Lung (tissue), 12 donors: Measurements from ENCODE around the gene RXYLT1. TPM values are rescaled to one million over a fixed set of nuclear protein-coding genes. Genes with fewer than 3 reads are reported as not detected.

Experiments
- ATAC-seq: fragments of 200-7000 bp; cut with Tn5 transposase; one replicate; pipeline ENCODE4 v1.9.1; 2020; ENCODE audit warnings: moderate number of reproducible peaks; ENCODE audit not compliant: insufficient read depth, low FRiP score
- DNase-seq, 3 donors: peaks; one replicate each; pipeline ENCODE4 v3.0.0-alpha.2; 2013 to 2017
- H3K27ac ChIP-seq, 2 donors: one replicate each; pipeline ENCODE4 v1.5.1; 2013; ENCODE audit warnings: mild to moderate bottlenecking in 2 of 2, moderate library complexity in 2 of 2, control low read depth in 1 of 2, inconsistent platforms in 1 of 2, low read depth in 1 of 2, low read length in 1 of 2
- H3K27me3 ChIP-seq, 3 donors: one replicate each; pipeline ENCODE4 v1.5.1; 2013; ENCODE audit warnings: low read length in 2 of 3; ENCODE audit not compliant: control insufficient read depth in 3 of 3, insufficient read depth in 3 of 3
- H3K36me3 ChIP-seq, 4 donors: one replicate each; pipeline ENCODE4 v1.5.1; 2013; ENCODE audit warnings: low read length in 4 of 4, mild to moderate bottlenecking in 1 of 4, moderate library complexity in 1 of 4; ENCODE audit not compliant: control insufficient read depth in 4 of 4, insufficient read depth in 4 of 4
- H3K4me1 ChIP-seq, 5 donors: one replicate each; pipeline ENCODE4 v1.5.1; 2013; ENCODE audit warnings: low read length in 5 of 5, mild to moderate bottlenecking in 2 of 5, moderate library complexity in 1 of 5; ENCODE audit not compliant: control insufficient read depth in 5 of 5, insufficient read depth in 5 of 5
- H3K4me3 ChIP-seq: one replicate; pipeline ENCODE4 v1.5.1; 2013; ENCODE audit warnings: mild to moderate bottlenecking, control low read depth, moderate library complexity
- H3K9ac ChIP-seq, 2 donors: one replicate each; pipeline ENCODE4 v1.5.1; 2013; ENCODE audit warnings: low read length in 2 of 2, control low read depth in 1 of 2; ENCODE audit not compliant: insufficient read depth in 1 of 2
- H3K9me3 ChIP-seq, 4 donors: one replicate each; pipeline ENCODE4 v1.5.1; 2013; ENCODE audit warnings: low read length in 3 of 4, mild to moderate bottlenecking in 1 of 4, moderate library complexity in 1 of 4; ENCODE audit not compliant: control insufficient read depth in 4 of 4, insufficient read depth in 3 of 4
- CTCF ChIP-seq: IDR thresholded peaks from 2 replicates; pipeline ENCODE4 v1.5.1; 2012; ENCODE audit warnings: mild to moderate bottlenecking; ENCODE audit errors: control extremely low read depth, extremely low read depth
- WGBS, 2 donors: extraction: QIAGEN DNeasy Blood & Tissue Kit; methylation state at CpG; one replicate each; pipeline ENCODE4 v1.1.7; 2013; 5-methylcytosine and 5-hydroxymethylcytosine counted together
- polyA plus RNA-seq, 2 donors: library from polyadenylated mRNA; stranded (reverse); fragments of 200-250 nt; gene quantifications; one replicate each; pipeline ENCODE4 v1.2.1, GENCODE V29; 2013
- total RNA-seq, 2 donors: library from RNA; depleted of rRNA in 1 of 2; stranded (reverse); fragments of >200 nt in 1 of 2; gene quantifications; one replicate each; pipeline ENCODE4 v1.2.1, GENCODE V29; 2014 to 2021
- donor health status: control.
- donor health status: control.
- donor health status: Bipolar disorder and iron deficiency.
- donor health status: healthy.
- donor health status: DM: yes; HTN: yes; CAD: no.

RXYLT1 gene
- total and polyA plus RNA-seq, 4 donors: 8.0 to 14.9 (median 12.4) TPM

GRCh38 chr12:63753743-63754142, 26.0 kb upstream of the RXYLT1 start:
- Histone ChIP-seq H3K27ac (no peak overlapping the region), H3K4me3 (no peak overlapping the region), H3K4me1 (peaks cover 0 to 1% (median 0%) of the 10 kb centered on the region in 5 donors), H3K36me3 (no peaks in the 10 kb centered on the region), H3K9me3 (no peaks in the 10 kb centered on the region), H3K9ac (no peak overlapping the region), H3K27me3 (no peaks in the 10 kb centered on the region)
- DNase-seq (no peak), ATAC-seq (no peak)
- TF ChIP-seq CTCF: no peak

DNA sequence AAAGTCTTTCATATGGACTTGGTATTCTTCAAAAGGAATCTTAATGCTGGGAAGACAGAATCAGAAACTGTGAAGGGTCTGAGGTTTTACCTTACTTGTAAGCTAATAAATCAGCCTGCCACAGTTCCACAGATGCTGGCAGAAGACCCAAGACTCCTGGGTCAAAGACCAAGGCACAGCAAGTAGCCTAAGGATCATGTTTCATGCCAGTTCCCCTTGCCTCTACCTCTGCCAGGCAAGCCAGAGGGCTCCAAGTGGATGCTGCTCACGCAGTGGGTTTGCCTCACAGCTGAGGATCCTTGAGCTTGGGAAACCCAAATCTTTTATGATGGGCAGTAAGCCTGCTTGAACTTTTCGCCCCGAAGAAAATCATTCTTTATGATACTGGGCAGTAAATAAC, 15.2 kb upstream of the RXYLT1 start:
- ATAC-seq (no peak), DNase-seq (no peak)
- no peak for TF ChIP-seq CTCF

DNA sequence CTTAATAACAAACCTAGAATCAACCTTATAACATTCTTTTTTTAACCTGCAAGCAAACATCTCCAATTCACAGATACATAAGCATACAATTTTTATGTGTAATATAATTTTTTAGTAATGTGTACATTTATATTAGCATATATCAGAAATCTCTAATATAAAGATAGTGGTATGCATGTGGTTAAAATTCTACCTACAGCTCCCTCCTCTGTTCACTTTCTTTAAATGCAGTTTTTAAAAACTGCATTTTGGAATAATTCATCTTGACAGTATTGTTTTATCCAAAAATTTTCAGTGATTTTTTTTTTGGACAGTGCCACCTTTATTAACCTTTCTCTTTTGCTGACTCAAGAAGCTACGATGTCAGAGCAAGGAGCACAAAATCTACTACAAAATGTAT, 13.2 kb upstream of the RXYLT1 start:
- Histone ChIP-seq H3K9me3 (peaks cover 0 to 9% (median 1%) of the 10 kb centered on the region in 4 donors), H3K27ac (no peak overlapping the region), H3K9ac (no peak overlapping the region), H3K36me3 (no peaks in the 10 kb centered on the region), H3K27me3 (no peaks in the 10 kb centered on the region), H3K4me1 (no peaks in the 10 kb centered on the region), H3K4me3 (no peak overlapping the region)
- DNase-seq (no peak), ATAC-seq (no peak)
- no peak for TF ChIP-seq CTCF
- WGBS, 2 donors: 75 to 97% methylated on average over 1 of the region's 1 CpG

More for the DNA sequence above, 15.2 kb upstream of the RXYLT1 start:
- WGBS, 2 donors: 81 to 88% methylated on average over 3 of the region's 3 CpGs
- H3K27ac ChIP-seq: no peak overlapping the region
- no peaks in the 10 kb centered on the region for H3K4me1 ChIP-seq
- H3K36me3 ChIP-seq: no peaks in the 10 kb centered on the region
- no peaks in the 10 kb centered on the region for H3K27me3 ChIP-seq
- H3K4me3 ChIP-seq: no peak overlapping the region
- peaks cover 0 to 3% (median 0%) of the 10 kb centered on the region in 4 donors for H3K9me3 ChIP-seq
- H3K9ac ChIP-seq: no peak overlapping the region

GRCh38 chr12:63770375-63770774, 9.3 kb upstream of the RXYLT1 start:
- no peak for TF ChIP-seq CTCF
- Histone ChIP-seq H3K27me3 (peaks cover 0 to 3% (median 0%) of the 10 kb centered on the region in 3 donors), H3K36me3 (no peaks in the 10 kb centered on the region), H3K4me3 (no peak overlapping the region), H3K27ac (no peak overlapping the region), H3K9ac (no peak overlapping the region), H3K9me3 (peaks cover 0 to 9% (median 1%) of the 10 kb centered on the region in 4 donors), H3K4me1 (no peaks in the 10 kb centered on the region)
- ATAC-seq (no peak), DNase-seq (no peak)
- WGBS, 2 donors: 86 to 97% methylated on average over 1 of the region's 1 CpG
